Smooth muscle cell (in vitro differentiated cells): Measurements from ENCODE around the gene NUDT17. TPM values are rescaled to one million over a fixed set of nuclear protein-coding genes. Genes with fewer than 3 reads are reported as not detected.

Experiments used
- DNase-seq: peaks from one replicate; lab custom pipeline; 2025; ENCODE audit not compliant: unreplicated experiment; lab: John Stamatoyannopoulos, UW
- H2AFZ ChIP-seq: fragments of 200-600 bp; sonication (generic); 2 replicates; pipeline ENCODE4 v1.6.0; 2016; ENCODE audit warnings: antibody characterized with exemption, low read depth, mild to moderate bottlenecking
- H3F3A ChIP-seq: fragments of 200-600 bp; sonication (generic); 2 replicates; pipeline ENCODE4 v1.6.0; 2017; ENCODE audit warnings: antibody characterized with exemption, low read depth
- H3K27ac ChIP-seq: fragments of 200-600 bp; sonication (generic); 2 replicates; pipeline ENCODE4 v1.5.1; 2016; ENCODE audit warnings: low read depth, mild to moderate bottlenecking
- H3K27me3 ChIP-seq: fragments of 200-600 bp; sonication (generic); 2 replicates; pipeline ENCODE4 v1.6.1; 2016; ENCODE audit warnings: low read depth, mild to moderate bottlenecking
- H3K36me3 ChIP-seq: fragments of 200-600 bp; sonication (generic); 2 replicates; pipeline ENCODE4 v1.5.1; 2016; ENCODE audit warnings: low read depth
- H3K4me1 ChIP-seq: fragments of 200-600 bp; sonication (generic); 2 replicates; pipeline ENCODE4 v1.5.1; 2016; ENCODE audit warnings: low read depth
- H3K4me2 ChIP-seq: fragments of 200-600 bp; sonication (generic); 2 replicates; pipeline ENCODE4 v1.6.0; 2016; ENCODE audit warnings: mild to moderate bottlenecking
- H3K4me3 ChIP-seq: fragments of 200-600 bp; sonication (generic); 2 replicates; pipeline ENCODE4 v1.5.1; 2016; ENCODE audit warnings: mild to moderate bottlenecking
- H3K79me2 ChIP-seq: fragments of 200-600 bp; sonication (generic); 2 replicates; pipeline ENCODE4 v1.6.0; 2016; ENCODE audit warnings: low read depth, mild to moderate bottlenecking
- H3K9ac ChIP-seq: fragments of 200-600 bp; sonication (generic); 2 replicates; pipeline ENCODE4 v1.6.0; 2016; ENCODE audit warnings: low read depth
- H3K9me3 ChIP-seq: fragments of 200-600 bp; sonication (generic); replicated peaks from 2 replicates; pipeline ENCODE4 v1.5.1; 2016; ENCODE audit warnings: low read depth
- H4K20me1 ChIP-seq: fragments of 200-600 bp; sonication (generic); 2 replicates; pipeline ENCODE4 v1.6.0; 2016; ENCODE audit warnings: low read depth
- CTCF ChIP-seq: fragments of 200-600 bp; sonication (generic); IDR thresholded peaks from 2 replicates; pipeline ENCODE4 v1.5.1; 2017; ENCODE audit warnings: borderline replicate concordance, mild to moderate bottlenecking, antibody characterized with exemption; ENCODE audit not compliant: insufficient read depth, poor library complexity, severe bottlenecking
- WGBS: methylation state at CpG from one replicate; pipeline ENCODE4 v1.1.7; 2016; ENCODE audit warnings: low lambda C conversion rate; 5-methylcytosine and 5-hydroxymethylcytosine counted together
- polyA plus RNA-seq: library from polyadenylated mRNA; unstranded; fragments of >200 nt; fragmentation: Nextera tagmentation; extraction: Ambion mirVana; gene quantifications from 2 replicates; pipeline ENCODE4 v1.2.1, GENCODE V29; 2016
- total RNA-seq: library from RNA; depleted of rRNA; stranded (reverse); fragments of >200 nt; gene quantifications from 2 replicates; pipeline ENCODE4 v1.2.3, GENCODE V29; 2014

Gene NUDT17
- total and polyA plus RNA-seq, 2 experiments from 2014 or later: 2.5 to 6.8 TPM

GRCh38 chr1:145823565-145824498 lies 21.6 kb upstream of the NUDT17 start, which contains the start of the genes POLR3C and RNF115:
Gene POLR3C, plus strand, starts transcription at chr1:145824200. Its CDS starts 1,577 bp downstream, at chr1:145825777.
Gene RNF115, minus strand, starts transcription at chr1:145824095. Its CDS starts 222 bp downstream, at chr1:145823873.
- Histone ChIP-seq H3K4me3 (peak within 1 kb of the TSS; percentile 99), H3K9me3 (no peaks in the 10 kb centered on the region), H3K4me2 (peak within 1 kb of the TSS; percentile 98), H2AFZ (peak within 1 kb of the TSS; percentile 99), H4K20me1 (no peaks in the 10 kb centered on the region), H3K36me3 (peaks cover 13% of the 10 kb centered on the region), H3K27me3 (no peaks in the 10 kb centered on the region), H3K79me2 (peaks cover 34% of the 10 kb centered on the region), H3F3A (no peaks in the 10 kb centered on the region), H3K9ac (peak within 1 kb of the TSS; percentile 96), H3K27ac (peak within 1 kb of the TSS; percentile 95), H3K4me1 (peaks cover 10% of the 10 kb centered on the region)
- TF ChIP-seq CTCF: no peak
- peak; percentile 70 for DNase-seq
- under 1% methylated on average over 85 of the region's 89 CpGs for WGBS

DNA sequence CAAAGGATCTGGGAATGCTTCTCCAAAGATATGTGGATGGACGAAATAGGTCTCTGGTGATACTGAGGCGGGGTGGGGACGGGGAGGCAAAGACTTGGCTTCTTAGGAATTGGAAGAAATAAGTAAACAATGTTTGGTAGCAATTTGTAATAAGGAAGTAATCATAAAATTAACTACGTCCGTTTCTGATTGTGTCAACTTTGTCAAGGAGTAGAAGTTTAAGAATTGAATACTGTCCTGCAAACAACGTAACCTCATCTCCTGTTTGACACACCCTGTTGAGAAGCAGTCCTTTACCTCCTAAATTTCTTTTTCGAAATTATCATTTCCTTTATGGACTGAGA lies 21.0 kb upstream of the NUDT17 start:
- no peaks in the 10 kb centered on the region for H4K20me1 ChIP-seq
- H3K27ac ChIP-seq: peak overlapping the region; percentile 95
- peaks cover 20% of the 10 kb centered on the region for H3K36me3 ChIP-seq
- peak overlapping the region; percentile 96 for H3K9ac ChIP-seq
- H3K4me1 ChIP-seq: peaks cover 10% of the 10 kb centered on the region
- H3K79me2 ChIP-seq: peaks cover 31% of the 10 kb centered on the region
- H3K27me3 ChIP-seq: no peaks in the 10 kb centered on the region
- peak overlapping the region; percentile 99 for H2AFZ ChIP-seq
- no peaks in the 10 kb centered on the region for H3F3A ChIP-seq
- H3K9me3 ChIP-seq: no peaks in the 10 kb centered on the region
- no peak for DNase-seq
- 6% methylated on average over 7 of the region's 7 CpGs for WGBS
- no peak for TF ChIP-seq CTCF
- H3K4me3 ChIP-seq: peak overlapping the region; percentile 99
- H3K4me2 ChIP-seq: peak overlapping the region; percentile 98

DNA sequence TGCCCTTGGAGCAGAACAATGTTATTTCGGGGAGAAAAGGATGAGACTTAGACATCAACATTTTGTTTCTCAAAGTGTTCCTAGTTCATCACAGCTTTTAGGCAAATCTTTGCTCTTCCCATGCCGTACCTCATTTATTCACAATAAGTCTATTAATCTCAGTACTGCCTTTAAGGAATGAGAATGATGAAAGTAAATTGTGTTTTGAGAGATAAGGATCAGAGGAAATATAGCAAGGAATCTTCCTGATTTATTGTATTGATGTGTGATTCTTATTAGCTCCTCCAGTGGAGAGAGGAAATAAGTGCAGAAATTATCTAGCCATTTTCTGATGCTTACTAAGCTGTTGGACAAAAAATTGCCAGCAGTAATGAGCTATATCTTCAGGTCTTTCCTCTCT lies 19.4 kb upstream of the NUDT17 start:
- Histone ChIP-seq H3K9me3 (no peaks in the 10 kb centered on the region), H3K27ac (no peak overlapping the region), H3K4me2 (no peak overlapping the region), H3K4me1 (peaks cover 10% of the 10 kb centered on the region), H3K9ac (no peak overlapping the region), H3F3A (no peaks in the 10 kb centered on the region), H3K79me2 (peaks cover 22% of the 10 kb centered on the region), H3K36me3 (peaks cover 30% of the 10 kb centered on the region), H4K20me1 (no peaks in the 10 kb centered on the region), H3K4me3 (no peak overlapping the region), H2AFZ (no peak overlapping the region), H3K27me3 (no peaks in the 10 kb centered on the region)
- no peak for TF ChIP-seq CTCF
- WGBS: 93% methylated on average over 2 of the region's 2 CpGs
- no peak for DNase-seq
